HL-60 (cell line): ENCODE data around the gene TBC1D22A.

Experiments used
- POLR2AphosphoS5 ChIP-seq: IDR thresholded peaks from 2 replicates; pipeline ENCODE4 v1.6.1; 2012; ENCODE audit warnings: low read depth
- TF ChIP-seq, protein P1 (sequence below): IDR thresholded peaks from 2 replicates; pipeline ENCODE4 v1.6.1; 2012; ENCODE audit warnings: low read depth; ENCODE audit not compliant: insufficient replicate concordance
- TF ChIP-seq, protein P2 (sequence below): IDR thresholded peaks from one replicate; pipeline ENCODE4 v1.5.1; 2011; ENCODE audit warnings: low read length, control low read depth, inconsistent platforms; ENCODE audit not compliant: insufficient read depth

DNA sequence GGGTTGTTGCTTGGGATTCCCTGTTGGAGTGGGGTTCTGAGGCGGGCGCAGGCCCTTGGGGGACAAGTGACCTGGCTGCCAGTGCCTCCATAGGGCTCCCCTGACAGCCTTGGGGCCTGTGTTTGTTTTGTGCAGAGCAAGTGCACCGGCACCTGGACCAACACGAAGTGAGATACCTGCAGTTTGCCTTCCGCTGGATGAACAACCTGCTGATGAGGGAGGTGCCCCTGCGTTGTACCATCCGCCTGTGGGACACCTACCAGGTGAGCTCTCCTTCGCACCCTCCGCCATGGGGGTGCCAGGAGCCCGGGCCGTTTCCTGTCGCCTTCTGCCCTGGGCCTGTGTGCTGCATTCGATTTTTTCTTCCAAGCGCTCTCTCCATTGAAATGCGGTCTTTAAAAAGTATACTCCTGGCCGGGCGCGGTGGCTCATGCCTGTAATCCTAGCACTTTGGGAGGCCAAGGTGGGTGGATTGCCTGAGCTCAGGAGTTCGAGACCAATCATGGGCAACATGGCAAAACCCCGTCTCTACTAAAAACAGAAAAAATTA is 274.6 kb downstream of the TBC1D22A start:
- TF ChIP-seq, protein P1, sequence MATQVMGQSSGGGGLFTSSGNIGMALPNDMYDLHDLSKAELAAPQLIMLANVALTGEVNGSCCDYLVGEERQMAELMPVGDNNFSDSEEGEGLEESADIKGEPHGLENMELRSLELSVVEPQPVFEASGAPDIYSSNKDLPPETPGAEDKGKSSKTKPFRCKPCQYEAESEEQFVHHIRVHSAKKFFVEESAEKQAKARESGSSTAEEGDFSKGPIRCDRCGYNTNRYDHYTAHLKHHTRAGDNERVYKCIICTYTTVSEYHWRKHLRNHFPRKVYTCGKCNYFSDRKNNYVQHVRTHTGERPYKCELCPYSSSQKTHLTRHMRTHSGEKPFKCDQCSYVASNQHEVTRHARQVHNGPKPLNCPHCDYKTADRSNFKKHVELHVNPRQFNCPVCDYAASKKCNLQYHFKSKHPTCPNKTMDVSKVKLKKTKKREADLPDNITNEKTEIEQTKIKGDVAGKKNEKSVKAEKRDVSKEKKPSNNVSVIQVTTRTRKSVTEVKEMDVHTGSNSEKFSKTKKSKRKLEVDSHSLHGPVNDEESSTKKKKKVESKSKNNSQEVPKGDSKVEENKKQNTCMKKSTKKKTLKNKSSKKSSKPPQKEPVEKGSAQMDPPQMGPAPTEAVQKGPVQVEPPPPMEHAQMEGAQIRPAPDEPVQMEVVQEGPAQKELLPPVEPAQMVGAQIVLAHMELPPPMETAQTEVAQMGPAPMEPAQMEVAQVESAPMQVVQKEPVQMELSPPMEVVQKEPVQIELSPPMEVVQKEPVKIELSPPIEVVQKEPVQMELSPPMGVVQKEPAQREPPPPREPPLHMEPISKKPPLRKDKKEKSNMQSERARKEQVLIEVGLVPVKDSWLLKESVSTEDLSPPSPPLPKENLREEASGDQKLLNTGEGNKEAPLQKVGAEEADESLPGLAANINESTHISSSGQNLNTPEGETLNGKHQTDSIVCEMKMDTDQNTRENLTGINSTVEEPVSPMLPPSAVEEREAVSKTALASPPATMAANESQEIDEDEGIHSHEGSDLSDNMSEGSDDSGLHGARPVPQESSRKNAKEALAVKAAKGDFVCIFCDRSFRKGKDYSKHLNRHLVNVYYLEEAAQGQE = no peak
- TF ChIP-seq, protein P2, sequence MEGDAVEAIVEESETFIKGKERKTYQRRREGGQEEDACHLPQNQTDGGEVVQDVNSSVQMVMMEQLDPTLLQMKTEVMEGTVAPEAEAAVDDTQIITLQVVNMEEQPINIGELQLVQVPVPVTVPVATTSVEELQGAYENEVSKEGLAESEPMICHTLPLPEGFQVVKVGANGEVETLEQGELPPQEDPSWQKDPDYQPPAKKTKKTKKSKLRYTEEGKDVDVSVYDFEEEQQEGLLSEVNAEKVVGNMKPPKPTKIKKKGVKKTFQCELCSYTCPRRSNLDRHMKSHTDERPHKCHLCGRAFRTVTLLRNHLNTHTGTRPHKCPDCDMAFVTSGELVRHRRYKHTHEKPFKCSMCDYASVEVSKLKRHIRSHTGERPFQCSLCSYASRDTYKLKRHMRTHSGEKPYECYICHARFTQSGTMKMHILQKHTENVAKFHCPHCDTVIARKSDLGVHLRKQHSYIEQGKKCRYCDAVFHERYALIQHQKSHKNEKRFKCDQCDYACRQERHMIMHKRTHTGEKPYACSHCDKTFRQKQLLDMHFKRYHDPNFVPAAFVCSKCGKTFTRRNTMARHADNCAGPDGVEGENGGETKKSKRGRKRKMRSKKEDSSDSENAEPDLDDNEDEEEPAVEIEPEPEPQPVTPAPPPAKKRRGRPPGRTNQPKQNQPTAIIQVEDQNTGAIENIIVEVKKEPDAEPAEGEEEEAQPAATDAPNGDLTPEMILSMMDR = no peak
- no peak for TF ChIP-seq POLR2AphosphoS5
